SK-N-MC (cell line): ENCODE results near the gene TBC1D7.

Source experiments
- EZH2 ChIP-seq: fragments of 200-600 bp; sonication (generic); IDR thresholded peaks from one replicate; pipeline ENCODE4 v1.6.1; 2017; ENCODE audit warnings: antibody characterized with exemption
- FOXP2 ChIP-seq: optimal IDR thresholded peaks from 2 replicates; pipeline ENCODE3; 2011; ENCODE audit warnings: mild to moderate bottlenecking, moderate library complexity; ENCODE audit not compliant: insufficient read depth; ENCODE audit errors: extremely low read length, control extremely low read depth
- POLR2AphosphoS5 ChIP-seq: IDR thresholded peaks from 2 replicates; pipeline ENCODE4 v1.6.1; 2012; ENCODE audit warnings: mild to moderate bottlenecking, low read depth, low read length, borderline replicate concordance

DNA sequence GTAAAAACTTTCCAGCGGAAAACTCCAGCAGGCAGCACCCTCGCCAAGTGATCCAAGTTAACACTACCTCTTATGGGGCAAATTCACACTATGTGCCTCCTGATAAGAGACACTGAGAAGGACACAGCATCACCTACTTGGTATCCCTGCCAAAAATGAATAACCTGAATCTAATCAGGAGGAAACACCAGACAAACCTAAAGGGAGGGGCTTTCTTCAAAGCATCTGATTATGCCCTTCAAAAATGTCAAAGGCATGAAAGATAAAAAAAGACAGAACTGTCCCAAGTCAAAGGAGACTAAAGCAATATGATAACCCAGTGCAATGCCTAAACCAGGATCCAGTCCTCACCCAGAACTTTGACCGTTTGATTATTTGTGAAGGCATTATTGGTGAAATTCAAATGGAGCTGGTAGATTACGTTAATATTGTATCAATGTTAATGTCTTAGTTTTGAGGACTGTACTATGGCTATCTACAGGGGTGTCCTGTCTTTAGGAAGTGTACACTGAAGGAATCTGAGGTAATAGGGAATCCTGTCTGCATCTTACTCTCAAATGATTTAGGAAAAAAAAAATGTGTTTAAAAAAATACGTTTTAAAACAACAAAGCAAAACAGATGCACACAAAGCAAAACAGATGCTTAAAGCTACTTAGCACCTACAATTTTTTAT, 8.3 kb downstream of the TBC1D7 start:
- TF ChIP-seq POLR2AphosphoS5 (no peak), FOXP2 (no peak), EZH2 (no peak)
